GM18507 (cell line): ENCODE data around the gene HERC4.

Experiments used
- DNase-seq: peaks from one replicate; pipeline ENCODE4 v3.0.0; 2011; ENCODE audit warnings: low read depth; ENCODE audit not compliant: insufficient read length; ENCODE audit errors: extremely low spot score
- FAIRE-seq: peaks from 2 replicates; lab custom pipeline; 2011; peaks lifted over from hg19 to GRCh38; lab: Jason Lieb, UNC

Gene HERC4

GRCh38 chr10:68074775-68075549 lies at the start of gene HERC4:
Gene HERC4, minus strand, starts transcription at chr10:68075283. Its CDS starts 2,175 bp downstream, at chr10:68073108.
- DNase-seq (peak; percentile 87), FAIRE-seq (peak; percentile 89)

GRCh38 chr10:68124718-68125117 lies 49.6 kb upstream of the HERC4 start:
- DNase-seq (no peak), FAIRE-seq (no peak)

- FAIRE-seq (no peak), DNase-seq (no peak)
Measured at GRCh38 chr10:68121852-68122251, 46.8 kb upstream of the HERC4 start.

GRCh38 chr10:68121020-68121743 lies 46.1 kb upstream of the HERC4 start:
- FAIRE-seq (no peak), DNase-seq (no peak)

GRCh38 chr10:68118657-68119056 lies 43.6 kb upstream of the HERC4 start:
- DNase-seq (no peak), FAIRE-seq (no peak)

- FAIRE-seq (no peak), DNase-seq (no peak)
Measured at GRCh38 chr10:68112837-68113236, 37.8 kb upstream of the HERC4 start.

GRCh38 chr10:68111584-68111983 lies 36.5 kb upstream of the HERC4 start:
- FAIRE-seq (no peak), DNase-seq (no peak)

GRCh38 chr10:68110027-68110426 lies 34.9 kb upstream of the HERC4 start:
- FAIRE-seq (no peak), DNase-seq (no peak)

- no peak for DNase-seq
- FAIRE-seq = no peak
Measured at GRCh38 chr10:68109331-68109730, 34.2 kb upstream of the HERC4 start, which contains the start of gene MYPN. Gene MYPN, plus strand, starts transcription at chr10:68109488. Its CDS starts 11,951 bp downstream, at chr10:68121439.

GRCh38 chr10:68108653-68109052 lies 33.6 kb upstream of the HERC4 start:
- FAIRE-seq = no peak
- no peak for DNase-seq

GRCh38 chr10:68108051-68108450 lies 33.0 kb upstream of the HERC4 start:
- FAIRE-seq (no peak), DNase-seq (no peak)

GRCh38 chr10:68107651-68108050 lies 32.6 kb upstream of the HERC4 start:
- DNase-seq = no peak
- FAIRE-seq = no peak

GRCh38 chr10:68106656-68107055 lies 31.6 kb upstream of the HERC4 start:
- no peak for FAIRE-seq
- no peak for DNase-seq

GRCh38 chr10:68105820-68106219 lies 30.7 kb upstream of the HERC4 start:
- FAIRE-seq = no peak
- no peak for DNase-seq

GRCh38 chr10:68103901-68104300 lies 28.8 kb upstream of the HERC4 start:
- FAIRE-seq (no peak), DNase-seq (no peak)

GRCh38 chr10:68103261-68103878 lies 28.3 kb upstream of the HERC4 start:
- DNase-seq = no peak
- no peak for FAIRE-seq

- DNase-seq = no peak
- FAIRE-seq = no peak
Measured at GRCh38 chr10:68101066-68101465, 26.0 kb upstream of the HERC4 start.

- DNase-seq (no peak), FAIRE-seq (no peak)
Measured at GRCh38 chr10:68099736-68100135, 24.7 kb upstream of the HERC4 start.

- no peak for FAIRE-seq
Measured at GRCh38 chr10:68096913-68097516, 21.9 kb upstream of the HERC4 start.

GRCh38 chr10:68095153-68095552 lies 20.1 kb upstream of the HERC4 start:
- FAIRE-seq (no peak), DNase-seq (no peak)

More at GRCh38 chr10:68096913-68097516, 21.9 kb upstream of the HERC4 start:
- DNase-seq = no peak
